Activated CD4-positive, alpha-beta memory T cell treated with anti-CD3 and anti-CD28 coated beads, Interleukin-2, amount 10 ng/mL, durations not matched to agents 7 days and 5 days (primary cell): ENCODE measurements around the gene GP1BB. TPM values are rescaled to one million over a fixed set of nuclear protein-coding genes. Genes with fewer than 3 reads are reported as not detected.

Experiments used
- CTCF ChIA-PET: fragments of 350-600 bp; sonication (Branson Sonifier 250); formaldehyde crosslinking; loops from one replicate; lab custom pipeline; 2021; ENCODE audit warnings: antibody characterized with exemption, inconsistent platforms; lab: Charles Lee
- POLR2A ChIA-PET: fragments of 350-600 bp; sonication (Branson Sonifier 250); formaldehyde crosslinking; loops from one replicate; lab custom pipeline; 2021; ENCODE audit warnings: antibody characterized with exemption; lab: Charles Lee
- DNase-seq: peaks from one replicate; pipeline ENCODE4 v3.0.0-alpha.2; 2020
- H3K27ac Mint-ChIP-seq: one replicate; pipeline ENCODE4 v1.8.0; 2021; ENCODE audit warnings: mild to moderate bottlenecking, mixed read lengths
- H3K27me3 Mint-ChIP-seq: one replicate; pipeline ENCODE4 v1.8.0; 2021; ENCODE audit warnings: mixed read lengths
- H3K36me3 Mint-ChIP-seq: one replicate; pipeline ENCODE4 v1.8.0; 2021; ENCODE audit warnings: low read depth, mixed read lengths
- H3K4me1 Mint-ChIP-seq: one replicate; pipeline ENCODE4 v1.8.0; 2021; ENCODE audit warnings: mixed read lengths
- H3K4me3 Mint-ChIP-seq: one replicate; pipeline ENCODE4 v1.8.0; 2021; ENCODE audit warnings: mild to moderate bottlenecking, mixed read lengths
- H3K9me3 Mint-ChIP-seq: one replicate; pipeline ENCODE4 v1.8.0; 2021; ENCODE audit warnings: mixed read lengths
- total RNA-seq, 2 experiments: library from RNA; stranded (reverse); gene quantifications; one replicate each; pipeline ENCODE4 v1.2.3, GENCODE V29; 2021

The GP1BB gene
- total RNA-seq, 2 experiments from 2014 or later: not detected

DNA sequence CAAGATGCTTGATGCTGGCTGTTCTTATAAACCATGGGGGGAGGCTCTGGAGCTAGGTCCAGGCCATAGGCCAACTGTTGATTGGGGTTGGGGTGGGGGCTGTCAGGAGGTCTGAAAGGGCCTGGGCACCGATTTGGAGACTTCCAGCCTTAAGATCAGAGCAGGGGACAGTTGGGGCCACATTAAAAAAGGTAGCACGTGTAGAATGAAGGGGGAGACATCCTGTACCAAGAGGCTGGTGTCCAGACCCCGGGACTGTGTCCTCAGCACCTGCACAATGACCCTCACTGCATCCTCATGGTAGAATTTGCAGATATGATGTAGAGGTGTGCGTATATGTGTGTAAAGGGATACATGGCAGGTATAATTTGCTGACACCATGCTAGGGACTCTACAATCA lies 24.8 kb downstream of the GP1BB start:
- Mint-ChIP-seq H3K27ac (no peak overlapping the region), H3K4me3 (no peak overlapping the region), H3K27me3 (peaks cover 5% of the 10 kb centered on the region), H3K9me3 (no peaks in the 10 kb centered on the region), H3K4me1 (no peaks in the 10 kb centered on the region), H3K36me3 (no peaks in the 10 kb centered on the region)
- CTCF ChIA-PET: no interaction called here
- POLR2A ChIA-PET: no interaction called here
- DNase-seq: no peak

GRCh38 chr22:19748991-19749664 lies 25.8 kb downstream of the GP1BB start:
- POLR2A ChIA-PET: no interaction called here
- Mint-ChIP-seq H3K4me1 (no peaks in the 10 kb centered on the region), H3K27ac (no peak overlapping the region), H3K4me3 (no peak overlapping the region), H3K9me3 (no peaks in the 10 kb centered on the region), H3K36me3 (no peaks in the 10 kb centered on the region), H3K27me3 (peaks cover 11% of the 10 kb centered on the region)
- CTCF ChIA-PET: interaction anchor here (1.3 kb wide), 1 partner anchor 161 kb away, joined by 3 read pairs; no protein-coding TSS in a partner anchor
- DNase-seq: no peak

DNA sequence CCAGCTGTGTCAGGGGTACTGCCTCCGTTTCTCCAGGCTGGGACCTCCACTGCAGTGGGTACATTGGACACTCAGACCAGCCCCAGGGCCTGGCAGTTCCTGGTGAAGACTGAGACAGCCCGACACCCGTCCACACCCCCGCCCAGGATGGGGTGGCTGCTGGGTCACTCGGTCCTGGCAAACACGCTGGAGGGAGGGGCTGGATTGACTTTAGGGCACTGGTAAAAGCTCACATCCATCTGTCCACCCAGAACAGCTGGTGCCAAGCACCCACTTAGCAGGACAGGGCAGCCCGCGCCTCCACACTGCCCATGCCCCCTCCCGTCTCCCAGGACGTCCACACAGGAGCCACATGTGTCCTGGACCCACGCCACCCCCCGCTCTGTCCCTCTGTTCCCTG lies 26.5 kb downstream of the GP1BB start:
- POLR2A ChIA-PET: no interaction called here
- no peak overlapping the region for H3K27ac Mint-ChIP-seq
- H3K27me3 Mint-ChIP-seq: peaks cover 18% of the 10 kb centered on the region
- no peaks in the 10 kb centered on the region for H3K36me3 Mint-ChIP-seq
- H3K4me1 Mint-ChIP-seq: no peaks in the 10 kb centered on the region
- CTCF ChIA-PET: interaction anchor here (1.3 kb wide), 1 partner anchor 160 kb away, joined by 3 read pairs; no protein-coding TSS in a partner anchor
- H3K9me3 Mint-ChIP-seq: no peaks in the 10 kb centered on the region
- DNase-seq: no peak
- H3K4me3 Mint-ChIP-seq: no peak overlapping the region

DNA sequence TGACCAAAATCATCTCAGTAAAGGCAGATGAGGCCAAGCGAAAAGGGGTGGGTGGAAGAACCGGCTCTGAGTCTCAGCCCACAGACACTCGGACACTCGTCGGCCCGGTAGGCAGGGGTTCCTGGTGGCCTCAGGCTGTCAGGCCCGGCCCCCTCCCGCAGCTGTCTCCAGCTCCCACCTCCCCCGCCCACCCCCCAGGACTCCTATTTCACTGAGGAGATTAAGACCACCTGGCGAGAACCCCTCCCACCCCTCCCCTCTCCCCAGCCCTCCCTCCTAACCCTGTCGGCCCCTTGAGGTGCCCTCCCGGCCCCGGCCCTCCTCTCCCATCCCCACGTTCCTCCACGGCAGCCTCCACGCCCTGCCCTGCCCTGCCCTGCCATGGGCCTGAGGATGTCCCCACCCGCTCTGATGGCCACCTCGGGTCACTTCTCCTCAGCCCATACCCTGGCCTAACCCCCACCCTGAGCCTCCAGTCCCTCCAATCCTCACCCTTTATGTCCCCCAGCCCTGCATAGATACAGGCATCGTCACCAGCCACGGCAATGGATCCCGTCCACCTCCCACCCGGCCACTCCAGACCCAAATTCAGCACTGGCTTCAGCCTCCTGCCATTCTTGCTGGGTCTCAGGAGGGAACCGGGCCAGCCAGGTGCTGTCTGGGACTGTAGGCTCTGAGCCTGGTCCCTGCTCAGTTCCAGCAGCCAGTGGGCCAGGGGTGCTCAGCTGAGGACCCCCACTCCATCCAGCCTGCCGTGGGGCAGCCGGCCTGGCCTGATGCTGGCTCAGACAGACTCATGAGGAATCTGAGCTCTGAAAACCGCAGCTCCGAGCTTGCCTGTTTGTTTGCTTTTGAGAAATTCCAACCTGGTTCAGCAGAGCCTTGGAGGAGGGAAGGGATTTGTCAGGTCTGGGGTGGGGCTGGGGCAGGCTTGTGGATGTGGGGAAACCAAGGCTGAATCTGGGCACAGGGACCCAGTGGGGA lies 27.5 kb downstream of the GP1BB start:
- Mint-ChIP-seq H3K36me3 (no peaks in the 10 kb centered on the region), H3K27ac (no peak overlapping the region), H3K4me3 (no peak overlapping the region), H3K9me3 (no peaks in the 10 kb centered on the region), H3K27me3 (peaks cover 23% of the 10 kb centered on the region), H3K4me1 (peaks cover 1% of the 10 kb centered on the region)
- ChIA-PET CTCF (no interaction called here), POLR2A (no interaction called here)
- no peak for DNase-seq

DNA sequence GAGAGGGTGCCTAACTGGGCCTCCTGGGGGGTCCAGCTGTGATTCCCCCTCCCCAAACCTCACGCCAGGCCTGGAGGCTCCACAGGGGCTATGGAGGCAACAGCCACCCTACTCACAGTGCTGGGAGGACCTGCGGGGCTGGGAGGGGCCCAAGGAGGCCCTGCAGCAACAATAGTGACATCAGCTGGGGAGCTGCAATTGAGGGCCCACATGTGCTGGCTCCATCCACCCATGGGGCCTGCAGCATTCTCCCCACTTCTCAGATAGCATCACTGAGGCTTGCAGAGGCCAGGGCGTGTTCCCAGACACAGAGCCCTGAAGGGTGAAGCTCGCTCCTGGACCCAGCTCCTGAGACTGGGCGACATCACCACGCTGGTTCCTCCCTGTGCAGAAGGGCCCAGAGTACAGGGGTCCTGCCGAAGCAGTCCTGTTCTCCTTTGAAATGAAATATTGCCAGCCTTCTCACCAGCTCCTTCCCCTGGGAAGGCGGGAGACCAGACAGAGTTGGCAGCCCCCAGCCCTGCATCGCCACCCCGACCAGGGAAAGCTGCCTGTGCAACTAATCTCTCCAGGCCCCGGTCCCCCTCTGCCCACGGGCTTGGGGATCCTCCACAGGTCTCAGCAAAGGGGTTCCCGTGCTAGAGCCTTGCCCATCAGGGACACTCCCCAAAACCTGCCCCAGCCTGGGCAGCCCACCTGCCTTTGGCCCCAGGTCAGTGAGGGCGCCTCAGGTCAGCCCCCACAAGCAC lies 28.3 kb downstream of the GP1BB start:
- ChIA-PET CTCF (interaction anchor here (1.0 kb wide), 1 partner anchor 21 kb away, joined by 3 read pairs; no protein-coding TSS in a partner anchor), POLR2A (no interaction called here)
- H3K4me1 Mint-ChIP-seq: peaks cover 6% of the 10 kb centered on the region
- H3K4me3 Mint-ChIP-seq: no peak overlapping the region
- peaks cover 30% of the 10 kb centered on the region for H3K27me3 Mint-ChIP-seq
- no peaks in the 10 kb centered on the region for H3K9me3 Mint-ChIP-seq
- no peak overlapping the region for H3K27ac Mint-ChIP-seq
- no peaks in the 10 kb centered on the region for H3K36me3 Mint-ChIP-seq
- no peak for DNase-seq

GRCh38 chr22:19753090-19753842 lies 29.9 kb downstream of the GP1BB start:
- Mint-ChIP-seq H3K27ac (no peak overlapping the region), H3K4me3 (no peak overlapping the region), H3K36me3 (no peaks in the 10 kb centered on the region), H3K9me3 (no peaks in the 10 kb centered on the region), H3K27me3 (peaks cover 42% of the 10 kb centered on the region), H3K4me1 (peaks cover 13% of the 10 kb centered on the region)
- no peak for DNase-seq
- ChIA-PET POLR2A (no interaction called here), CTCF (interaction anchor here (1.0 to 1.6 kb wide), 2 partner anchors 23 to 157 kb away, joined by 3 to 6 read pairs; no protein-coding TSS in a partner anchor)

DNA sequence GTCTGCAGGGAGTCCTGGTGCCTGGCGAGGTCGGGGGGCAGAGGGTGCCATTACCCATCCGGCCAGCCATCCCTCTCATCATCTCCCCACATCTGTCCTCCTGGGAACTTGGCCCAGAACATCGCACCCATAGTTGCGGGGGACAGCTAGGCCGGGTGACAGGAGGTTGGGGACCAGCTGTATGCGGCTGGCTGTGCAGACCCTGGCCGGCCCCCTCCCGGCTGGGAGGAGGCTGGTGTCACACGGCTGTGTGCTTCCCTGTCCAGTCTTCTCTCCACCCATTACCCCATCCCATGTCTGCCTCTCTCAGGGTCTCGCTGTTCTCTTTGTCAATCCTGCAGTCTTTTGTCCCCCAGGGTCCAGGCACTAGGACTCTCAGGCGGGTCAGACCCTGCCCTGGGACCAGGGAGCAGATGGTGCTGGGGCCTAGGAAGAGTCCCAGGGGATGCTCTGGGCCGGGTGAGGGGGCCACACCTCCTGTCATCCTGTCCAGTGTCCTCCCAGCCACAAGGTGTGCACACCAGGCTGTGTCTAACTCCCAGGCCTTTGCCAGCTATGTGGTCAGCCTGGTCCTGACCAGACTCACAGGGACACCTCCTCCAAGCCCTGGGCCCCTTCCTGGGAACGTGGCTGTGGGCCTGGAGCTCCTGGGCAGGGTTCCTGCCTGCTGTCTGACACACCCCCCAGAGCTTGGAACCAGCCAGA lies 30.8 kb downstream of the GP1BB start:
- Mint-ChIP-seq H3K36me3 (no peaks in the 10 kb centered on the region), H3K9me3 (no peaks in the 10 kb centered on the region), H3K4me1 (peaks cover 13% of the 10 kb centered on the region), H3K4me3 (no peak overlapping the region), H3K27me3 (peaks cover 44% of the 10 kb centered on the region), H3K27ac (no peak overlapping the region)
- CTCF ChIA-PET: interaction anchor here (1.6 kb wide), 1 partner anchor 156 kb away, joined by 6 read pairs; no protein-coding TSS in a partner anchor
- no peak for DNase-seq
- POLR2A ChIA-PET: no interaction called here

GRCh38 chr22:19754701-19755144 lies 31.4 kb downstream of the GP1BB start:
- H3K9me3 Mint-ChIP-seq: no peaks in the 10 kb centered on the region
- DNase-seq: no peak
- H3K27ac Mint-ChIP-seq: no peak overlapping the region
- H3K27me3 Mint-ChIP-seq: peaks cover 48% of the 10 kb centered on the region
- H3K4me1 Mint-ChIP-seq: peaks cover 16% of the 10 kb centered on the region
- H3K36me3 Mint-ChIP-seq: peaks cover 1% of the 10 kb centered on the region
- POLR2A ChIA-PET: no interaction called here
- CTCF ChIA-PET: no interaction called here
- no peak overlapping the region for H3K4me3 Mint-ChIP-seq

GRCh38 chr22:19755145-19755710 lies 31.9 kb downstream of the GP1BB start:
- DNase-seq: no peak
- CTCF ChIA-PET: interaction anchor here (0.6 to 1.4 kb wide), 2 partner anchors 24 to 193 kb away, joined by 3 to 6 read pairs; no protein-coding TSS in a partner anchor
- H3K27me3 Mint-ChIP-seq: peaks cover 53% of the 10 kb centered on the region

DNA sequence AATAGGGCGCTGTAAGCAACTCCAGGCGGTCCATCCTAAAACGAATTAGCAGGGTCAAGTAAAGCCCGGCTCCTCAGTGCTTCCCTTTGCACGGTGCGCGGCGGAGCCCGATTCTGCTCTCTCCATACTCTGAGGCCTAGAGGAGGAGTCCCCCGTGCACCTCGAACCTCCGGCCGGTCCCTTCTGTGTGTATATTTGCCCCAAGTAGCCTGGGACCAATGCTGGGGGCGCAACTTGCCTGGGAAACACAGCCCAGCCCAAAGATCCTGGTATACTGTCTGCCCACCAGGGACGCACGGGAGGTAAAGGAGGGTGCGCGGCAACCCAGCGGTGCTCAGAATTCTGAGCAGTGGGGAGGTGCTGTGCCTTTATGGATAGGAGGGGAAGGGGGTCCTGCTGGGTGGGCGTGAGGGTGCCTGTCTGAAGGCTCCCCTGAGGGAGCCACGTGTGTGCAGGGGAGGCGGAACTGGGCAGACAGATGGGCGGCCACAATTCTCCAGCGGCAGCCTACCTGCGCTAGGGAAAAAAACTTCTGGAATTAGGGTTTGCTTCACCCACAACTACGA lies 32.5 kb downstream of the GP1BB start:
- H3K4me3 Mint-ChIP-seq: no peak overlapping the region
- no peaks in the 10 kb centered on the region for H3K9me3 Mint-ChIP-seq
- ChIA-PET POLR2A (no interaction called here), CTCF (interaction anchor here (0.5 to 1.4 kb wide), 7 partner anchors 25 to 272 kb away, joined by 3 to 7 read pairs (median 4); no protein-coding TSS in a partner anchor)
- H3K27ac Mint-ChIP-seq: no peak overlapping the region
- H3K4me1 Mint-ChIP-seq: peaks cover 22% of the 10 kb centered on the region
- DNase-seq: no peak
- H3K36me3 Mint-ChIP-seq: peaks cover 7% of the 10 kb centered on the region
- H3K27me3 Mint-ChIP-seq: peaks cover 54% of the 10 kb centered on the region

More at GRCh38 chr22:19755145-19755710, 31.9 kb downstream of the GP1BB start:
- H3K9me3 Mint-ChIP-seq: no peaks in the 10 kb centered on the region
- H3K27ac Mint-ChIP-seq: no peak overlapping the region
- H3K4me1 Mint-ChIP-seq: peaks cover 21% of the 10 kb centered on the region
- no peak overlapping the region for H3K4me3 Mint-ChIP-seq
- H3K36me3 Mint-ChIP-seq: peaks cover 6% of the 10 kb centered on the region
- POLR2A ChIA-PET: no interaction called here
